GM12878 (cell line): ENCODE data around the gene ERVMER34-1. TPM values are rescaled to one million over a fixed set of nuclear protein-coding genes. Genes with fewer than 3 reads are reported as not detected.

Experiments
- ATF7 ChIP-seq: fragments of 450-650 bp; IDR thresholded peaks from 2 replicates; pipeline ENCODE4 v1.6.1; 2016; ENCODE audit warnings: low read depth, mild to moderate bottlenecking
- E2F8 ChIP-seq: fragments of 450-650 bp; IDR thresholded peaks from 2 replicates; pipeline ENCODE4 v1.6.1; 2018; ENCODE audit warnings: mild to moderate bottlenecking, low read depth, moderate library complexity; ENCODE audit not compliant: partially characterized antibody
- POU2F2 ChIP-seq: IDR thresholded peaks from 3 replicates; pipeline ENCODE4 v1.6.1; 2011; ENCODE audit warnings: low read depth, mild to moderate bottlenecking, low read length, borderline replicate concordance
- RB1 ChIP-seq: fragments of 450-650 bp; formaldehyde crosslinking; IDR thresholded peaks from 2 replicates; pipeline ENCODE4 v1.6.1; 2017; ENCODE audit warnings: mild to moderate bottlenecking, borderline replicate concordance
- RUNX3 ChIP-seq: IDR thresholded peaks from 2 replicates; pipeline ENCODE4 v1.6.1; 2012; ENCODE audit warnings: low read length, inconsistent platforms
- SMC3 ChIP-seq: IDR thresholded peaks from 2 replicates; pipeline ENCODE4 v1.6.1; 2011; ENCODE audit warnings: low read length, improper control_type of control experiment, borderline replicate concordance
- ZBTB40 ChIP-seq: fragments of 450-650 bp; IDR thresholded peaks from 2 replicates; pipeline ENCODE4 v1.6.1; 2016; ENCODE audit warnings: mild to moderate bottlenecking, moderate library complexity, borderline replicate concordance
- polyA plus RNA-seq, 11 experiments: library from polyadenylated mRNA; depleted of rRNA in 4 of 11; unstranded in 6 of 11; stranded (reverse) in 5 of 11; fragments of >200 nt; fragmentation: Nextera tagmentation in 4 of 11; fragmentation: Illumina TruSeq in 1 of 11; extraction: Ambion mirVana in 4 of 11; extraction: Trizol in 1 of 11; gene quantifications; 1 replicate in 1 of 11; 2 replicates in 10 of 11; pipeline versions ENCODE4 v1.2.1 to v1.2.3, GENCODE V29; 2011 to 2016; ENCODE audit warnings: inconsistent platforms in 2 of 11, missing spikeins in 2 of 11, low read depth in 1 of 11
- total RNA-seq, 4 experiments: library from RNA; depleted of rRNA in 3 of 4; stranded (reverse); fragments of >200 nt in 3 of 4; fragmentation: Illumina TruSeq in 1 of 4; extraction: Trizol in 1 of 4; gene quantifications; 2 replicates each; pipeline versions ENCODE4 v1.2.1 to v1.2.3, GENCODE V29; 2013 to 2021
- TF ChIP-seq, protein P1 (sequence below): fragments of 450-650 bp; IDR thresholded peaks from 2 replicates; pipeline ENCODE4 v1.6.1; 2017; ENCODE audit warnings: antibody characterized with exemption, mild to moderate bottlenecking, moderate library complexity

Gene ERVMER34-1
- total and polyA plus RNA-seq, 10 of the 15 experiments (the other 5 are each of a cell fraction or from before 2014, with no cell fraction given): not detected

- no peak for TF ChIP-seq ZBTB40
- TF ChIP-seq ATF7: no peak
- no peak for TF ChIP-seq E2F8
- no peak for TF ChIP-seq SMC3
- no peak for TF ChIP-seq RUNX3
- TF ChIP-seq POU2F2: no peak
- no peak for TF ChIP-seq RB1
- TF ChIP-seq, protein P1, sequence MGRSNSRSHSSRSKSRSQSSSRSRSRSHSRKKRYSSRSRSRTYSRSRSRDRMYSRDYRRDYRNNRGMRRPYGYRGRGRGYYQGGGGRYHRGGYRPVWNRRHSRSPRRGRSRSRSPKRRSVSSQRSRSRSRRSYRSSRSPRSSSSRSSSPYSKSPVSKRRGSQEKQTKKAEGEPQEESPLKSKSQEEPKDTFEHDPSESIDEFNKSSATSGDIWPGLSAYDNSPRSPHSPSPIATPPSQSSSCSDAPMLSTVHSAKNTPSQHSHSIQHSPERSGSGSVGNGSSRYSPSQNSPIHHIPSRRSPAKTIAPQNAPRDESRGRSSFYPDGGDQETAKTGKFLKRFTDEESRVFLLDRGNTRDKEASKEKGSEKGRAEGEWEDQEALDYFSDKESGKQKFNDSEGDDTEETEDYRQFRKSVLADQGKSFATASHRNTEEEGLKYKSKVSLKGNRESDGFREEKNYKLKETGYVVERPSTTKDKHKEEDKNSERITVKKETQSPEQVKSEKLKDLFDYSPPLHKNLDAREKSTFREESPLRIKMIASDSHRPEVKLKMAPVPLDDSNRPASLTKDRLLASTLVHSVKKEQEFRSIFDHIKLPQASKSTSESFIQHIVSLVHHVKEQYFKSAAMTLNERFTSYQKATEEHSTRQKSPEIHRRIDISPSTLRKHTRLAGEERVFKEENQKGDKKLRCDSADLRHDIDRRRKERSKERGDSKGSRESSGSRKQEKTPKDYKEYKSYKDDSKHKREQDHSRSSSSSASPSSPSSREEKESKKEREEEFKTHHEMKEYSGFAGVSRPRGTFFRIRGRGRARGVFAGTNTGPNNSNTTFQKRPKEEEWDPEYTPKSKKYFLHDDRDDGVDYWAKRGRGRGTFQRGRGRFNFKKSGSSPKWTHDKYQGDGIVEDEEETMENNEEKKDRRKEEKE: no peak
Observed at GRCh38 chr4:52728691-52729240, 22.5 kb downstream of the ERVMER34-1 start (continued).
